Stimulated activated CD4-positive, alpha-beta T cell treated with anti-CD3 and anti-CD28 coated beads, TNF-alpha, amount 100 ng/mL, for 4 hours (primary cell): ENCODE measurements around the gene UBE3B.

Experiments
- DNase-seq, 3 experiments: peaks; one replicate each; pipeline ENCODE4 v3.0.0-alpha.2; 2020; ENCODE audit warnings: low read depth in 3 of 3

The UBE3B gene

DNA sequence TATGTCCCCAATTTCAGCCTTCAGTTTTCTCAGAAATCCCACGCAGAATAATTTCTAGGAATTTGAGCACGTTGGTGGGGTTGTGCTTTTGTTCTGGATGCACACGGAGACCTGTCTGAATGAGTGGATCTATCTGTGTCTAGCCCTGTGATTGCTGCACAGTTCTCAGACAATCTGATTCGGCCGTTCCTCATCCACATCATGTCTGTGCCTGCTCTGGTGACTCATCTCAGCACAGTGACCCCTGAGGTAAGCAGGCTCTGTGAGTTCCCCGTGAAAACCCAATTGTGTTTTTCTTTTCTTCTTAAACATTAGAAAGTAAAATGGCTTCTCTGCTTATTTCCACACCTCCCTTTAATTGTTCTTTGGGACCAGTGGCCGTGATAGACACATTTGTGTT, 20.2 kb downstream of the UBE3B start:
- DNase-seq, result no peak

DNA sequence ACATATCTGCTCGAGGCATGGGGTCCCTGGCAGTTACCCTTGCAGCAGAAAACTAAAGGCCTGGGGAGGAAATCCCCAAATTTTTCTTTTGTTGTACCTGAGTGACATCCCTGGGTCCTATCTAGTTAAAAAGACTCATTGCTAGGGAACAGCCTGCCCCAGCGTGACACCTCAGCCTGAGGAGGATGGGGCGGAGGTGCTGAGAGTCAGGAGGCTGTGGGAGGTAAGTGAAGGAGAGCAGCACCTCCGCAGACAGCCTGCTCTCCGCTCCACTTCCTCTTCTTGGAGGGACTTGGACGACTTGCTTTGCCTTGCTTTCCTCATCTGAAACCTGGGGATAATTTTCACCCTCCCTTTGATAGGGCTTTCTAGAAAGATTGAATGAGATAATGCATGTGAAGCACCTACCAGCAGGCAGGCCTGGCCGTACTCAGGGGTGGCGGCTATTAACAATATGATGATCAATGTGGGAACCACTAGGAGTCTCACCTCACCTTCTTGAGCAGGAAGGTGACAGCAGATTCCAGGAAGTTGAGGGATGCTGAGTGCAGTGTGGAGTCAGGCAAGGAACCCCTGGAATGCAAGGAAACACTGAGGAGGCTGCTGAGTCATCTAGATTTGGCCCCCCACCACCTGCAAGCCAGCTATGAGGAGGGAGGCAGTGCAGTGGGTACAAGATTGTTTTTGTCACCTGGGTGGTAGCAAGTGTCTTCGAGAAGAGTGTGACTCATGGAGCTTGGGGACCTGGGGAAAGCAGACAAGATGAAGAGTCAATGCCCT, 23.2 kb downstream of the UBE3B start:
- no peak for DNase-seq

DNA sequence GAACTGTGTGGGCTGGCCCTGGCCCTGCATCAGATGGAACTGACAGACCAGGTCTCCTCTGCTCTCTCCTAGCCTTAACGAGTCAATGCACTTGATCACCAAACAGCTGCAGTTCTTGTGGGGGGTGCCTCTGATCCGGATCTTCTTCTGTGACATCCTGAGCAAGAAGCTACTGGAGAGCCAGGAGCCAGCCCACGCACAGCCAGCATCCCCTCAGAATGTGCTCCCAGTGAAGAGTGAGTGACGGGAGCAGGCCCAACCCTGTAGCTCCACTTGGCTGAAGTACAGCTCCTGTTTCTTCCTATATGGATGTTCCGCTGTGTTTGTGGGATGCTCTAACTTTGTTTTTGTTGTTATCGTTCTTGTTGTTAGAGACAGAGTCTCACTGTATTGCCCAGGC, 23.9 kb downstream of the UBE3B start:
- DNase-seq, result no peak

DNA sequence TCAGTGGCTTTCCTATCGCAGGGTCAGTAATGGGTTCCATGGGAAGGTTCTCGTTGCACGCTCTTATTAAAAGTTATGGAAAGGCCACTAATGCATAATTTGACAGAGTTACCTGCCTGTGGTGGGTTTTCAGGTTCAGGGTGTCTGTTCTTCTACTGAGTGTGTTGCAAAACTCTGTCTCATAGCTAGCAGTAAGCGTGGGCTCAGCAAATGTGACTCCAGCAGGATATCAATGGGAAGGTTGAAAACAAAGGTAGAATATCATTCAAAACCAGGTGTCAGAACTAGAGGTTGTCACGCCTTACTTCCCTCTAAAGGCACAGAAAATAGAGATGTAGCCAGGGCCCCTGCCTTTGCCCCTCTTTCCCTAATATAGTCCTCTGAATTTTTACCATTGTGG, 24.9 kb downstream of the UBE3B start:
- DNase-seq, result no peak

DNA sequence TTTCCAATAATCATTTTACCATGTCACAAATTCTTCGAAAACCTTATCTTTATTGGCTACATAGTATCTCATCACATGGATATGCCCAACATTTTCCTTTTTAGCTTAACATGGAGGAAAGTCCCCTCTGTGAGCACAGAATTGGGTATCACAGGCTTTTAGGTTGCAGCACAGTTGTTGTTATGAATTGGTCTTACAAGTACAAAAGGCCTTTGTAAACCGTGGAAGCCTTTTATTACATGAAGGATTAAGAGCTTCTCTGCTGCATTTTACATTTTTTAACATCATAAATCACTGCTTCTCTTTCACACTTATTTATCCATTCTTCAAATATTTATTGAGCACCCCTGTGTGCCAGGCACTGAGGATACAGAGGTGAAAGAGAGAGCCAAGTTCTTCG, 26.2 kb downstream of the UBE3B start:
- DNase-seq, result no peak

DNA sequence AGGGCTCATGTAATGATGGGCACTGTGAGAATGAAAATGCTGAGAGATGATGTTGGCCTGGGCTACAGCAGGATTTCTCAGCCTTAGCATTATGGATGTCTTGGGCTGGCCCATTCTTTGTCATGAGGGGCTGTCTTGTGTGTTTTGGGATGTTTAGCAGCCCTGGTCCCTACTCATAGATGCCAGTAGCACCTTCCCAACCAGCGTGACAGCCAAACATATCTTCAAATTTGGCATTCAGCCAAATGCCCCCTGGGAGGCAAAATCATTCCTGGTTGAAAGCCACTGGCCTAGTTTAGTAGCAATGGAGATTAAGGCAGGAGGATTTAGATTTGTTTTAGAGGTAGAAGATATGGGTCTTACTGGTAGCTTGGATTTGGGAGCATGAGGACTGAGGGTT, 26.6 kb downstream of the UBE3B start:
- no peak for DNase-seq

DNA sequence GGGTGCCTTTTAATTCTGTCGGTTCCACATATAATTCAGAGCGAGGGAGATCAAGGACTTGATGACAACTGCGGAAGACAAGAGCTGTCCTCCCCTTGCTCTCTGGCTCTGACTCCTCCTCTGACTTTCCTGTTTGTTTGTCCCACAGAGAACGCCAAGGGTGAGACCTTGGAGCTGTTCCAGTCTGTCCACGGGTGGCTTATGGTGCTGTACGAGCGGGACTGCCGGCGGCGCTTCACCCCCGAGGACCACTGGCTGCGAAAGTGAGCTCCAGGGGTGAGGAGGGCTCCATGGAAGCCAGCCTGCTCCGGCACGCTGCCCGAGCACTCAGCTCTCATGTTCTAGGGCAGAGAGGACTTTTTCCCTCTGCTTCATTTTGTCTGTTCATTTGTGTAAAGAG, 32.8 kb downstream of the UBE3B start:
- DNase-seq, result no peak

DNA sequence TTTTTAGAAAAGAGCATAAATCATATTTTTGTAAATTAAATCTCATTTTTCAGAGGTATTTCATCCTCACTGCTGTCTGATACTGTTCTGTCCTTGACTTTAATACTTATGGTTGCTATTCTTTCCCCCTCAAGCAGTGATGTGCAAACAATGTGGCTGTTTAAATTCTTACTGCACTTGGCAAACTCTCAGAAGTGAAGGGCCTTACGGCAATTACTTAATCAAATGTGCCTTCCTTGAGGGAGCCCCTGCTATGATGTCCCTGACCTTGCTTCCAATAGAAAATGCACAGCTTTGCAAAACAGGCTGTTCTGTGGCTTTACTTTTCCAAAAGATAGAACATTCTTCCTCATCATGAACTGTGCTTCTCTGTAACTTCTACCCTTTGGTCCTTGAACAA, 35.2 kb downstream of the UBE3B start:
- DNase-seq, result no peak

DNA sequence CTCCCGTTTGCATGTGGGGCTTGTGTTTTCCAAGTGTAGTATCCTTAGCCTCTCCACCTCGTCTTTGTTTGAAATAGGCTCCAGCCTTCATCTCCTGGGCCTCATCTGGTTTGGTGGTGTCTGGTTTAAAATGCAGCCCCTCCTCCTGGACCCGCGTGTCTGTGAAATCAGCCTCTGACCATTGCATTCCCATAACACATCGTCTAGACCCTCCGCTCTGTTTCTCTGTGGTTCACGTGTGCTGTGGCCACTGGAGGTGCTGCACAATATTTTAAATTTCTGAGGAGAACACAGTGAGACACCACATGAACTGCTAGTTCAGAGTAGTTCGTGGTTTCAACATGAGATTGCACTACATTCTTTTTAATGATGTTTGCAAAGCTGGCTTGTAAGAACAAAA, 35.6 kb downstream of the UBE3B start:
- no peak for DNase-seq

DNA sequence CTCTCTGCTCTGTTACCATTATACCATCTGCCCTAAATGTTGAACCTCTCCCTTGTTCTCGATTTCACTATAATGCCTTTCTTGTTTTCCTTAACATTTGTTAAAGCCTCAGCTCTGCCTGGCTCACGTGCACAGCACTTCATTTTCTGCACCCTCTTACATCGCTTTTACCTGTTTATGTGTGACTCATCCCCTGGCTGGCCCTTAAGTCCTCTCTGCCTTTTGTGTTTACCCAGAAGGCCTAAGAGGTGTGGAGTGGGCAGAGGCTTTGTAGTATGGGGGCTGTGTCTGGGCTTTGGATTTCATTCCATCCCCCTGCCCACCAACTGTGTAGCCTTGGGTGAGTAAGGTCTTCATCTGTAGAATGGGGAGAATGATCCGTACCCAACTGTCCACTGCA, 36.5 kb downstream of the UBE3B start:
- DNase-seq, result no peak

DNA sequence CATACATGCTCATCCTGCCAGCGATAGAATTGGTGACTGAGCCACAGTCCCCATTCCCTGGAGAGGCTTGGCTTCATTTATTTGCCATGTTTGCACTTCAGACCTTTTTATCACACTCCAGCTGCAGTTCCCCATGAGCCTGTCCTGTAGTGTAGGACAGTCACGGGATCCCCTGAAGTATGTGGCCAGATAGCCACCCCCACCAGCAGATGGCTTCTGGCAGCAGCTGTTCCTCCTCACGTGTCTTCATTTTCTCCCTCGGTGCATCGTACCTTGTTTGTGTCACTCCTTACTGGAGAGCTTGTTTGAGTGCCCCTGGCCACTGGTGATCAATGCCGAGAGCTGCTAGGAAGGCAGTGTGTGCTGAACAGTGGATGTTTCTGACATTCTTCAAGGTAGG, 40.2 kb downstream of the UBE3B start:
- no peak for DNase-seq

DNA sequence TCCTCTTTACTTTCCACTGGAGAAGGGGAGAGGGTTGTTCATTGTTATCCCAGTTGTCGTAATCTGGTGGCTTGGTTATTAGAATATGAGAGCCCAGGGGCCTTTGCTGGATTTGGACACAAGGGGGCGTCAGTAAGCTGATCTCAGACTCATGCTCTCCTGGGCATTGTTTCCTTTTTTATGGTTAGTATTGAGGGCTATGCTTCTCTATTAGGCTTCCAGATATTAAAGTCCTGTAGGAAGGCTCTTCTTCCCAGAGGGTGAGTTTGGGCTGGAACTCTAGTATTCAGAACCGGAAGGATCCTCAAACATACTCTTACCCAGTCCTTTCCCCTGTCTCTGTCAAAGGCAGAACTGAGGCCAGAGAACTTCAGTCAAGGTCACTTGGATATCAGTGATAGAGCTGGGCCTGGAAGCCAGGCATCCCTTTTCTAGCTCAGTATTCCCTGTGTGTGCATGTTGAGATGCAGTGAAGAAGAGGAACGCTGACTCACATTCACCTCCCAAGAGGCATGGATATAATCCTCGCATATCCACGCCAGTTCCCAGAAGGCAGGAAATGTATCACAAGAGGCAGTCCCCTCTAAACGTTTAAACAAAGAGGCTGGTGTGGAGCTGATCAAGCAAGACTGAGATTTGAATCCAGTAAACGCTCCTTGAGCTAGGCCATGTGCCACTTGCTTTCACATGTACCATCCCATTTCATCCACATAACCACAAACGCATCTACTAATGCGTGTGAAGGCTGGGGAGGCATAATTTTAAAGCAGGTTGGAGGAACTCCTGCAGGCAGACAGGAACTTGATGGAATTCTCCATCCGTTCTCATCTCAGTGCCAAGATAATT, 41.6 kb downstream of the UBE3B start:
- peak; percentile 12 to 22 (median 17) for DNase-seq

DNA sequence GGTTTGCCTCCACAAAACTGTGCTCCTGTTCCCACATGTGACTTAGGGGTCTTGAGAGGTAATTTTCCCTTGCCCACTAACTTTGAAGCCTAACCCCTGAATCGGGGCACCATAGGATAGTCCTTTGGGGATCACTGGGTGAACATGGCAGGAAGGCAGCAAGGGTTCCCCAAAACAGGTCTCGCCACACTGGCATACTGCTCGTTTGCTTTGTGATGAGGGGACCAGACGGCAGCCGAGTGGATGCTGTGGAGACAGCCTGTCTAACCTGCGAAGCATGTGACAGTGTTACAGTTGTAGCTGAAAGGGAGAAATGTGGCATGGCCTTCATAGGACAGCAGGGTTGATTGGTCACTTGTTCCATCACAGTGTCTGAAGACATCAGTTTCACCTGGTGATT, 42.4 kb downstream of the UBE3B start:
- no peak for DNase-seq

DNA sequence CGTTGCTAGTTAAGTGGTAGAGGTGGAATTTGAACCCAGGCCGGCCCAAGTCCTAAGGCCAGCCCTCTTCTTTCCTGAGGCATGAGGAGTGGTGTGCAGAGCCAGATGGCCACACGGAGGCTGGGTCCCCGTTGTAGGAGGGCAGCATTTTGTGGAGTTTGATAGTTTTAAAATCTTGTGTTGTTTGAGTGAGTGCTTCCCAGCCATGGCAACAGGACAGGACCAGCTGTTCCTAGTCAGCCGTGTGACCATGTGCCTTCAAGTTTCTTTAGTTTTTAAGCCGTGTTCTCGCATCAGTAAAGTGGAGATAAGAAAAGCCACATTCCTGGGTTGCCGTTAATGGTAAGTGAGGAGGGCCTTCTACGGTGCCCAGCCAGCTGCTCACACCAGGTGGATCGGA, 44.4 kb downstream of the UBE3B start:
- DNase-seq, result no peak

DNA sequence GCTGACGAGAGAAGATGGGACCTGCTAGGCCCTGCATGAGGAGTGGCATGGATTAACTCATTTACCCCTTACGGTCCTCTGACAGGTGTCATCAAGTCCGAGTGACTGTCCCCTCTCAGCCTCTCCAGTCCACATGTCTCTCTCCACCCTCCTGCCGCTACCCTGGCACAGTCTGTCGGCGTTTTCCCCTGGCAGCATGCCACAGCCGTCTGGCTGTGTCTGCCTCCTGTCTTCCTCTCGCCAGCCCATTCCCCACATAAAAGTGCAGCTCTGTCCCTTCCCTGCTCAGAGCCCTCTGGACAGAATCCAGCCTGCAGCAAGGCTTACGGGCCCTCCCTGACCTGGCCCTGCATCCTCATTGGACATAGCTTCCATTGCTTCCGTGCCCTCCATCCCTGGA, 45.6 kb downstream of the UBE3B start:
- DNase-seq, result no peak

DNA sequence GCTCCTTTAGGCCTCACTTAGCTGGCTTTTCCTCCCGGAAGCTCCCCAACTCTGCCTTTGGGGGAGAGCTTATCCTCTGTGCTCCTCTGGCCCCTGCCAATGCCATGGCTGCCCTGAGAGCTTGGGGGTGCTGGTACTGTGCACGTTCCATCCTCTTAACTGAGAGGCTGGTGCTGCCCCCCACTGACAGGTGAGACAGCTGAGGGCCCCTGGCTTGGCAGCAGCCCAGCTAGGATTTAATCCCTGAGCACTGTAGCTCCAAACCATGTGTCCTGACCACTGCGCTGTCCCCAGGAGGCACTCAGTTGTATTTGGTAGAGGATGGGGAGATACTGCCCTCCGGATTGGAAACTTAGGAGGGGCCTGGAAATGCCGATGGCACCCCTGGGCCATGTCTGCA, 46.1 kb downstream of the UBE3B start:
- no peak for DNase-seq

DNA sequence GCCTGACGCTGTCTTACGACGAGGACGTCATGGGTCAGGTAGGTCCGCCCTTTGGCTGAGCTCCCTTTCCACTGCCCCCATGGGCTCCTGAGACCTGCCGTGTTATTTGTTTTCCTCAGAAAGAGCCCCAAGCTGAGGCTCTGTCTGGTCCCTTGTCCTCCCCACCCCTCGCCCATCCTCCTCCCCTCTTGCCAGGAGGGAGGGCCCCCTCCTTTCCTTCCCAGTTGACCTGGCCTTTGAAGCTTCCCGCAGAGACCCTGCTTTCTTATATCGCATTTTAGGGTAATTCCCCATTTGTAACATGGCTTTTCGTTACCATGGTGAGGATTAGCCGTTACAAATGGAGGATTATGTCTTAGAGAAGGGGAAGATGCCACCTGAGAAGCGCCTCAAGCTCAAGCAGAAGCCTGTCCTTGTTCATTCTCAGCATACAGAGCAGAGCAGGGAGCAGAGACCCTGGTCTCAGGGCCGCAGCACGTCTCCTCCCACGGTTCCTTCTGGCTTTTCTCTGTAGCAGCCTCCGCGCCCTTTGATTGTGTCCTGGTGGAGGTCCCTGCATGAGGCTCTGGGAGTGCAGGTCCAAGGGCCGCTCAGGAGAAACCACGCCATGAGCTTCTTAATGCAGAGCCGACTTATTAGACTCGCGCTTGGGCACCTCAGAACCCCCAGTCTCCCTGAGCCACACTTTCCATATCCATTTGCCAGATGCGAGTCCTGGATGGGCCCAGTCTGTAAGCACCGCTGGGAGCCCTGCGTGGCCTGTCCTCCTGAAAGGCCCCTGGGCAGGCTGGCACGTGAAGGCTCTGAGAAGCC, 47.2 kb downstream of the UBE3B start:
- no peak for DNase-seq

DNA sequence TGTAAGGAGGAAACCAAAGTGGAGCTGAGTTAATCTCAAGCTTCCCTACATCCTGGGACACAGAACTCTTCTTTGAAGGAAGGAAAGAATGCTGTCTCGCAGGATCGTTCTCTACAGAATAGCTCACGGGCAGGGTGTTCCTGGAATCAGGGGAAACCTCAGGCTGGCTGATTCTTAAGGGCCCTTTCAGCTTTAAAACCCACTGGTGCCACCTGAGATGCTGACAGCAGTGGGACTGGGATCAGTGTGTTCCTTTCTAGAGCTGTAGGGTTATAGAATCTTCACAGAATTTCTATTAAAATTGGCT, 47.8 kb downstream of the UBE3B start:
- no peak for DNase-seq

DNA sequence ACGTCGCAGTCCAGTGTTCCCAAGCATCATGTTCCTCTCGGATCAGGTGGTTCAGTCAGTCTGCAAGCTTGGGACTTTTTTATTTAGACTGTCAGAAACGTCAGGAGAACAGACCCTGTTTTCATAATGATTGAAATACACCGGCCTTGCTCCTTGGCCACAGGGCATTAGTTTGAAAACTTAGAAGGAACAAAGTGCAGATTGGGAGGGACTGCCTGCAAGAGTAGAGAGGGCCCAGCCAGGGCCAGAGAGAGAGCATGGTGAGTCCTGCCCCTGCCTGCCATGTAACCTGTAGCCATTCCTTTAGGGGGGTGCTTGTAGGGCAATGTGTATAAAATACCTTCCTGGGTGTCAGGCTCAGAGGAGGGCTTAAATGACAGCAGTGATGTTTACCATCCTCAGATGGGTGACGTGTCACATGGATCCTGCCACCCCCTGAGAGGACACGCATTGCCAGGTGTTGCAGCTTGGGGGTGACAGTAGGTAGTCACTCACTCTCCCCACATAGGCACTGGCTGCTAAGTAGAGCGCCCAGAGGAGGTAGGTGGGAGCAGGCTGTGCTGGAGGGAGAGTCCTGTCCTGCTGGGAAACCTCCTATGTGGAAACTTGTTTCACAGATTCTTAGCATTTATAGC, 50.2 kb downstream of the UBE3B start:
- DNase-seq, result no peak

DNA sequence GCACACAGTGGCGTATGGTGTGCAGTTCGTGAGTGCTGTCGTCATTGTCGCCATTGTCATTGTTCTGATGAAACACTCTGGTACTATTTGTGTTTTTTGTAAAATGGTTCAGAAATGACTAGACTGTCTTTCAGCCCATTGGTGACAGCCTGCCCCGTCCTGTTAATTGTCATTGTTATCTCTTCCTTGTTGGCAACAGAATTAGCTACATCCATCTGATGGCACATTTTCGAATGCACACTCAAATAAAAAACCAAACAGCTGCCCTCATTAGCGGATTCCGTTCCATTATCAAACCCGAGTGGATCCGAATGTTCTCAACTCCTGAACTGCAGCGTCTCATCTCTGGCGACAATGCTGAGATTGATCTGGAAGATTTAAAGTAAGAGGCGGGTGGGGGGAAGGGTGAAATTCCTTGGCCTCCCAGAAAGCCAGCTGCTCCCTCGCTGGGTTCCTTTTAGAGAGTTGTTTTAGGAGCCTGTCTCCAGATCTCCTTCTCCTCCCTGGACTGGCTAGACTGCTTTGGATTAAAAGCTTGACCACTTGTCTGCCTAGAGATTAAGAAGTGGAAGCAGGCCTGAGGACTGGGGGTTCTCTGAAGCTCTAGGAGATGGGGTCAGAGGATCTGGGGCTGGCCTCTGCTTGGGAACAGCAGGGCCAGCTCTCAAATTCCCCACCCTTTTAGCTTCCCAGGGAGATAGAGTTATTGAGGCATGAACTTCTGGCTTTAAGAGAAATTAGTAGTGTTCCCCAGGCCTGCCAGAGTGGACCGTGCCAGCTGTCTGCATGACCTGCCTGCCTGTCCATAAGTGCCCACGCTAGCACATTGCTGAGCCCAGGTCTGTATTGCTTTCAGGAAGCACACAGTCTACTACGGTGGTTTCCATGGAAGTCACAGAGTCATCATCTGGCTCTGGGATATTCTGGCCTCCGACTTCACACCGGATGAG, 52.5 kb downstream of the UBE3B start:
- DNase-seq, result no peak

DNA sequence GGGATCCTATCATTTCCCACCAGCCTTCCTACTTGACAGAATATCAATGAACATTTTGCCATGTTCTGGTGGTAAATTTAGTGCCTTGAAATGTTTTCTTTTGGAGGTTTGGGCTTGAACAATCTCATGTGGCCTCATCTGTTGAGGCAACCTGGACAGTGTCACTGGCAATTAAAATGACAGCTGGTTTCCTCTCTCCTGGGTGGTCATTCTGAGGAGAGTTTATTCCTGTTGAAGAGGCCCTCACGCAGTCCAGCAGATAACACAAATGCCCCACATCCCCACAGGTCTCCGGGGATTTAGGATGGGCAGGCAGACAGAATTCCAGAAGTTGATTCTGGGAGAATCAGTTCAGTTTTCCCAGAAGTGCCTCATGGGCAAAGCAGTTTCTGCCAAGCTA, 54.0 kb downstream of the UBE3B start:
- DNase-seq, result no peak
